GM23338 (cell line): ENCODE measurements around the gene EMID1. TPM values are rescaled to one million over a fixed set of nuclear protein-coding genes. Genes with fewer than 3 reads are reported as not detected.

ENCODE experiments used
- CREB1 ChIP-seq: fragments of 250-450 bp; sonication (Bioruptor Pico); IDR thresholded peaks from 2 replicates; pipeline ENCODE4 v1.5.0; 2020; ENCODE audit warnings: low read depth, mild to moderate bottlenecking, moderate library complexity
- EZH2 ChIP-seq: fragments of 200-600 bp; sonication (generic); IDR thresholded peaks from one replicate; pipeline ENCODE4 v1.8.0; 2017; ENCODE audit warnings: antibody characterized with exemption, mild to moderate bottlenecking, low read depth; ENCODE audit not compliant: unreplicated experiment
- POLR2AphosphoS5 ChIP-seq: IDR thresholded peaks from 2 replicates; pipeline ENCODE4 v1.6.1; 2016; ENCODE audit warnings: antibody characterized with exemption, low read depth
- polyA plus RNA-seq: library from polyadenylated mRNA; unstranded; fragments of >200 nt; fragmentation: Nextera tagmentation; extraction: Ambion mirVana; gene quantifications from 2 replicates; pipeline ENCODE4 v1.2.1, GENCODE V29; 2016
- total RNA-seq: library from RNA; depleted of rRNA; stranded (reverse); fragments of >200 nt; shearing (Covaris generic); gene quantifications from 2 replicates; pipeline ENCODE4 v1.2.3, GENCODE V29; 2014
- TF ChIP-seq, protein P1 (sequence below): IDR thresholded peaks from one replicate; pipeline ENCODE4 v1.6.1; 2018; ENCODE audit warnings: antibody characterized with exemption; ENCODE audit not compliant: unreplicated experiment
- TF ChIP-seq, protein P2 (sequence below): fragments of 250-450 bp; sonication (Bioruptor Pico); IDR thresholded peaks from 2 replicates; pipeline ENCODE4 v1.5.0; 2020; ENCODE audit warnings: mild to moderate bottlenecking, moderate library complexity

EMID1 gene
- total and polyA plus RNA-seq, 2 experiments from 2014 or later = 3.0 to 13.4 TPM

DNA sequence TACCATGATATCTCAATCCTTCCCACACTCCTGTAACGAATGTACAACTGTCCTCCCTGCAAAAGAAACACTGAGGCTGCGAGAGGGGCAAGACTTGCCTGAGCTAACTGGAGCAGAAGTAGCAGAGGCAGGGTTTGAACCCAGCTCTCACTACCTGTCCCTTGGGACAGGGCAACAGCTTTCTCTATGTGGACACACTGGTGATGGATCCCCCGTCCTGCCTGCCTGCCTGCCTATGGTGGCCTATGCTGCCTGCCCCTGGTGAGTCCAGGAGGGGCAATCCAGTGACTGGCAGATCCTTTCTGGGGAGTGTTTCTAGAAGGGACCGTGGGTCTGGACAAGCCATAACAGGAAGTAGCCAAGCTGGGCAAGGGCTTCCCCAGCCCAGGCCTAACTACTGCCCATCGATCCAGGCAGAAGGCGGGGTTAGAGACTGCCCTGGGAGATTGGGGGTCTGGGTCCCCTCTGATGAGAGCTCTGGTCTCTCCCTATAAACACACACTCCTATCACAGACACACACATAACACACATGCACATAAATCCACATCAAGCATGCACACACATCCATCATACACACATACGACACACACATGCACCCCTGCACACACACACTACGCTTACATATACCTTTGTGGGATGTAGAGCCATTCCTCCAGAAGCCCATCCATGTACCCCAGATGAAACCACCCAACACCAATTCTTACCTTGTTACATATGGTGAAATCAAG, 1.1 kb upstream of the EMID1 start (continued):
- TF ChIP-seq, protein P1, sequence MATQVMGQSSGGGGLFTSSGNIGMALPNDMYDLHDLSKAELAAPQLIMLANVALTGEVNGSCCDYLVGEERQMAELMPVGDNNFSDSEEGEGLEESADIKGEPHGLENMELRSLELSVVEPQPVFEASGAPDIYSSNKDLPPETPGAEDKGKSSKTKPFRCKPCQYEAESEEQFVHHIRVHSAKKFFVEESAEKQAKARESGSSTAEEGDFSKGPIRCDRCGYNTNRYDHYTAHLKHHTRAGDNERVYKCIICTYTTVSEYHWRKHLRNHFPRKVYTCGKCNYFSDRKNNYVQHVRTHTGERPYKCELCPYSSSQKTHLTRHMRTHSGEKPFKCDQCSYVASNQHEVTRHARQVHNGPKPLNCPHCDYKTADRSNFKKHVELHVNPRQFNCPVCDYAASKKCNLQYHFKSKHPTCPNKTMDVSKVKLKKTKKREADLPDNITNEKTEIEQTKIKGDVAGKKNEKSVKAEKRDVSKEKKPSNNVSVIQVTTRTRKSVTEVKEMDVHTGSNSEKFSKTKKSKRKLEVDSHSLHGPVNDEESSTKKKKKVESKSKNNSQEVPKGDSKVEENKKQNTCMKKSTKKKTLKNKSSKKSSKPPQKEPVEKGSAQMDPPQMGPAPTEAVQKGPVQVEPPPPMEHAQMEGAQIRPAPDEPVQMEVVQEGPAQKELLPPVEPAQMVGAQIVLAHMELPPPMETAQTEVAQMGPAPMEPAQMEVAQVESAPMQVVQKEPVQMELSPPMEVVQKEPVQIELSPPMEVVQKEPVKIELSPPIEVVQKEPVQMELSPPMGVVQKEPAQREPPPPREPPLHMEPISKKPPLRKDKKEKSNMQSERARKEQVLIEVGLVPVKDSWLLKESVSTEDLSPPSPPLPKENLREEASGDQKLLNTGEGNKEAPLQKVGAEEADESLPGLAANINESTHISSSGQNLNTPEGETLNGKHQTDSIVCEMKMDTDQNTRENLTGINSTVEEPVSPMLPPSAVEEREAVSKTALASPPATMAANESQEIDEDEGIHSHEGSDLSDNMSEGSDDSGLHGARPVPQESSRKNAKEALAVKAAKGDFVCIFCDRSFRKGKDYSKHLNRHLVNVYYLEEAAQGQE = no peak
- TF ChIP-seq CREB1 (CRISPR knock-in tag) = no peak
- TF ChIP-seq POLR2AphosphoS5 = no peak
- TF ChIP-seq, protein P2, sequence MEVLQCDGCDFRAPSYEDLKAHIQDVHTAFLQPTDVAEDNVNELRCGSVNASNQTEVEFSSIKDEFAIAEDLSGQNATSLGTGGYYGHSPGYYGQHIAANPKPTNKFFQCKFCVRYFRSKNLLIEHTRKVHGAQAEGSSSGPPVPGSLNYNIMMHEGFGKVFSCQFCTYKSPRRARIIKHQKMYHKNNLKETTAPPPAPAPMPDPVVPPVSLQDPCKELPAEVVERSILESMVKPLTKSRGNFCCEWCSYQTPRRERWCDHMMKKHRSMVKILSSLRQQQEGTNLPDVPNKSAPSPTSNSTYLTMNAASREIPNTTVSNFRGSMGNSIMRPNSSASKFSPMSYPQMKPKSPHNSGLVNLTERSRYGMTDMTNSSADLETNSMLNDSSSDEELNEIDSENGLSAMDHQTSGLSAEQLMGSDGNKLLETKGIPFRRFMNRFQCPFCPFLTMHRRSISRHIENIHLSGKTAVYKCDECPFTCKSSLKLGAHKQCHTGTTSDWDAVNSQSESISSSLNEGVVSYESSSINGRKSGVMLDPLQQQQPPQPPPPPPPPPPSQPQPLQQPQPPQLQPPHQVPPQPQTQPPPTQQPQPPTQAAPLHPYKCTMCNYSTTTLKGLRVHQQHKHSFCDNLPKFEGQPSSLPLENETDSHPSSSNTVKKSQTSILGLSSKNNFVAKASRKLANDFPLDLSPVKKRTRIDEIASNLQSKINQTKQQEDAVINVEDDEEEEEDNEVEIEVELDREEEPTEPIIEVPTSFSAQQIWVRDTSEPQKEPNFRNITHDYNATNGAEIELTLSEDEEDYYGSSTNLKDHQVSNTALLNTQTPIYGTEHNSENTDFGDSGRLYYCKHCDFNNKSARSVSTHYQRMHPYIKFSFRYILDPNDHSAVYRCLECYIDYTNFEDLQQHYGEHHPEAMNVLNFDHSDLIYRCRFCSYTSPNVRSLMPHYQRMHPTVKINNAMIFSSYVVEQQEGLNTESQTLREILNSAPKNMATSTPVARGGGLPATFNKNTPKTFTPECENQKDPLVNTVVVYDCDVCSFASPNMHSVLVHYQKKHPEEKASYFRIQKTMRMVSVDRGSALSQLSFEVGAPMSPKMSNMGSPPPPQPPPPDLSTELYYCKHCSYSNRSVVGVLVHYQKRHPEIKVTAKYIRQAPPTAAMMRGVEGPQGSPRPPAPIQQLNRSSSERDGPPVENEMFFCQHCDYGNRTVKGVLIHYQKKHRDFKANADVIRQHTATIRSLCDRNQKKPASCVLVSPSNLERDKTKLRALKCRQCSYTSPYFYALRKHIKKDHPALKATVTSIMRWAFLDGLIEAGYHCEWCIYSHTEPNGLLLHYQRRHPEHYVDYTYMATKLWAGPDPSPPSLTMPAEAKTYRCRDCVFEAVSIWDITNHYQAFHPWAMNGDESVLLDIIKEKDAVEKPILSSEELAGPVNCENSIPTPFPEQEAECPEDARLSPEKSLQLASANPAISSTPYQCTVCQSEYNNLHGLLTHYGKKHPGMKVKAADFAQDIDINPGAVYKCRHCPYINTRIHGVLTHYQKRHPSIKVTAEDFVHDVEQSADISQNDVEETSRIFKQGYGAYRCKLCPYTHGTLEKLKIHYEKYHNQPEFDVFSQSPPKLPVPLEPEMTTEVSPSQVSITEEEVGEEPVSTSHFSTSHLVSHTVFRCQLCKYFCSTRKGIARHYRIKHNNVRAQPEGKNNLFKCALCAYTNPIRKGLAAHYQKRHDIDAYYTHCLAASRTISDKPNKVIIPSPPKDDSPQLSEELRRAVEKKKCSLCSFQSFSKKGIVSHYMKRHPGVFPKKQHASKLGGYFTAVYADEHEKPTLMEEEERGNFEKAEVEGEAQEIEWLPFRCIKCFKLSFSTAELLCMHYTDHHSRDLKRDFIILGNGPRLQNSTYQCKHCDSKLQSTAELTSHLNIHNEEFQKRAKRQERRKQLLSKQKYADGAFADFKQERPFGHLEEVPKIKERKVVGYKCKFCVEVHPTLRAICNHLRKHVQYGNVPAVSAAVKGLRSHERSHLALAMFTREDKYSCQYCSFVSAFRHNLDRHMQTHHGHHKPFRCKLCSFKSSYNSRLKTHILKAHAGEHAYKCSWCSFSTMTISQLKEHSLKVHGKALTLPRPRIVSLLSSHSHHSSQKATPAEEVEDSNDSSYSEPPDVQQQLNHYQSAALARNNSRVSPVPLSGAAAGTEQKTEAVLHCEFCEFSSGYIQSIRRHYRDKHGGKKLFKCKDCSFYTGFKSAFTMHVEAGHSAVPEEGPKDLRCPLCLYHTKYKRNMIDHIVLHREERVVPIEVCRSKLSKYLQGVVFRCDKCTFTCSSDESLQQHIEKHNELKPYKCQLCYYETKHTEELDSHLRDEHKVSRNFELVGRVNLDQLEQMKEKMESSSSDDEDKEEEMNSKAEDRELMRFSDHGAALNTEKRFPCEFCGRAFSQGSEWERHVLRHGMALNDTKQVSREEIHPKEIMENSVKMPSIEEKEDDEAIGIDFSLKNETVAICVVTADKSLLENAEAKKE (CRISPR knock-in tag) = no peak
- TF ChIP-seq EZH2 = no peak
